GM06990 (cell line): Measurements from ENCODE around the gene HSPB1.

Source experiments
- DNase-seq: peaks from one replicate; pipeline ENCODE4 v3.0.0-alpha.2; 2011; ENCODE audit not compliant: insufficient read length; ENCODE audit errors: extremely low read depth
- H3K27me3 ChIP-seq: replicated peaks from 2 replicates; pipeline ENCODE4 v1.6.0; 2011; ENCODE audit warnings: low read length; ENCODE audit not compliant: control insufficient read depth, insufficient read depth
- H3K36me3 ChIP-seq: 2 replicates; pipeline ENCODE4 v1.5.1; 2011; ENCODE audit warnings: low read length; ENCODE audit not compliant: control insufficient read depth, insufficient read depth
- H3K4me3 ChIP-seq: replicated peaks from 2 replicates; pipeline ENCODE4 v1.5.1; 2011; ENCODE audit warnings: low read depth, mild to moderate bottlenecking, control low read depth, low read length
- TF ChIP-seq, protein P1 (sequence below): IDR thresholded peaks from 2 replicates; pipeline ENCODE4 v1.5.1; 2011; ENCODE audit warnings: low read length, control low read depth, mild to moderate bottlenecking, inconsistent platforms; ENCODE audit not compliant: insufficient read depth, poor library complexity, severe bottlenecking

The HSPB1 gene

DNA sequence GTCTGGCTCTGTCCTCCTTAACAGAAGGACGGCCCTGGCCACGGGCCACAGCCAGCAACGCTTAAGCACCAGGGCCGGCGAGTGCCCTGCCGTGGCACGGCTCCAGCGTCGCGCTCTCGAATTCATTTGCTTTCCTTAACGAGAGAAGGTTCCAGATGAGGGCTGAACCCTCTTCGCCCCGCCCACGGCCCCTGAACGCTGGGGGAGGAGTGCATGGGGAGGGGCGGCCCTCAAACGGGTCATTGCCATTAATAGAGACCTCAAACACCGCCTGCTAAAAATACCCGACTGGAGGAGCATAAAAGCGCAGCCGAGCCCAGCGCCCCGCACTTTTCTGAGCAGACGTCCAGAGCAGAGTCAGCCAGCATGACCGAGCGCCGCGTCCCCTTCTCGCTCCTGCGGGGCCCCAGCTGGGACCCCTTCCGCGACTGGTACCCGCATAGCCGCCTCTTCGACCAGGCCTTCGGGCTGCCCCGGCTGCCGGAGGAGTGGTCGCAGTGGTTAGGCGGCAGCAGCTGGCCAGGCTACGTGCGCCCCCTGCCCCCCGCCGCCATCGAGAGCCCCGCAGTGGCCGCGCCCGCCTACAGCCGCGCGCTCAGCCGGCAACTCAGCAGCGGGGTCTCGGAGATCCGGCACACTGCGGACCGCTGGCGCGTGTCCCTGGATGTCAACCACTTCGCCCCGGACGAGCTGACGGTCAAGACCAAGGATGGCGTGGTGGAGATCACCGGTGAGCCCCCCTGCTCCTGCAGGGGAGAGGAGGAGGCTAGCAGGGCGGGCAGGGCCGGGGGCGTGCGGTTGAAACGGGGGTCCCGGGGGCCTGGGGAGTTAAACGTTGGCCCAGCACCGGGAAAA is at the start of gene HSPB1:
TSS of gene HSPB1 (plus strand) at position 327 of the 855 bp plus-strand sequence. CDS start at position 367, 40 bp downstream.
- H3K36me3 ChIP-seq, result no peaks in the 10 kb centered on the region
- no peaks in the 10 kb centered on the region for H3K27me3 ChIP-seq
- peak within 1 kb of the TSS; percentile 66 for H3K4me3 ChIP-seq
- TF ChIP-seq, protein P1, sequence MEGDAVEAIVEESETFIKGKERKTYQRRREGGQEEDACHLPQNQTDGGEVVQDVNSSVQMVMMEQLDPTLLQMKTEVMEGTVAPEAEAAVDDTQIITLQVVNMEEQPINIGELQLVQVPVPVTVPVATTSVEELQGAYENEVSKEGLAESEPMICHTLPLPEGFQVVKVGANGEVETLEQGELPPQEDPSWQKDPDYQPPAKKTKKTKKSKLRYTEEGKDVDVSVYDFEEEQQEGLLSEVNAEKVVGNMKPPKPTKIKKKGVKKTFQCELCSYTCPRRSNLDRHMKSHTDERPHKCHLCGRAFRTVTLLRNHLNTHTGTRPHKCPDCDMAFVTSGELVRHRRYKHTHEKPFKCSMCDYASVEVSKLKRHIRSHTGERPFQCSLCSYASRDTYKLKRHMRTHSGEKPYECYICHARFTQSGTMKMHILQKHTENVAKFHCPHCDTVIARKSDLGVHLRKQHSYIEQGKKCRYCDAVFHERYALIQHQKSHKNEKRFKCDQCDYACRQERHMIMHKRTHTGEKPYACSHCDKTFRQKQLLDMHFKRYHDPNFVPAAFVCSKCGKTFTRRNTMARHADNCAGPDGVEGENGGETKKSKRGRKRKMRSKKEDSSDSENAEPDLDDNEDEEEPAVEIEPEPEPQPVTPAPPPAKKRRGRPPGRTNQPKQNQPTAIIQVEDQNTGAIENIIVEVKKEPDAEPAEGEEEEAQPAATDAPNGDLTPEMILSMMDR, result no peak
- peak; percentile 88 for DNase-seq

DNA sequence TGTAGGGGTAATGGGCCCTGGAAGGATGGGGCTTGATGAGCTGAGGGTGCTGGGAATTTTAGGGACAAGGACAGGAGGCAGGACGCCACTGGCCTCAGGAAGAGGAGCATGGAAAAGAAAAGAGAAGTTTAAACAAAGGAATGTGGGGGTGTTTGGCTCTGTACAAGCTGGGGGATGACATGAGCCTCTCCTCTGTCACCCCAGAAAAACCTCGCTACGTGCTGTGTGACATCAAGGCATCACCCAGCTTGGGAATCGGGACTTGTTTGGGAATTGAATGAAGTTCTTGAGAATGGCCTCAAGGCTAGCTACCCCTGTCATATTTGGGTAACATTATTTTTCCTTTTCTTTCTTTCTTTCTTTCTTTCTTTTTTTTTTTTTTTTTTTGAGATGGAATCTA is 47.7 kb upstream of the HSPB1 start:
- no peak overlapping the region for H3K4me3 ChIP-seq
- TF ChIP-seq, protein P1, result no peak
- no peaks in the 10 kb centered on the region for H3K36me3 ChIP-seq
- DNase-seq, result no peak
- H3K27me3 ChIP-seq, result no peaks in the 10 kb centered on the region; the same call in 1 of the 2 replicates

DNA sequence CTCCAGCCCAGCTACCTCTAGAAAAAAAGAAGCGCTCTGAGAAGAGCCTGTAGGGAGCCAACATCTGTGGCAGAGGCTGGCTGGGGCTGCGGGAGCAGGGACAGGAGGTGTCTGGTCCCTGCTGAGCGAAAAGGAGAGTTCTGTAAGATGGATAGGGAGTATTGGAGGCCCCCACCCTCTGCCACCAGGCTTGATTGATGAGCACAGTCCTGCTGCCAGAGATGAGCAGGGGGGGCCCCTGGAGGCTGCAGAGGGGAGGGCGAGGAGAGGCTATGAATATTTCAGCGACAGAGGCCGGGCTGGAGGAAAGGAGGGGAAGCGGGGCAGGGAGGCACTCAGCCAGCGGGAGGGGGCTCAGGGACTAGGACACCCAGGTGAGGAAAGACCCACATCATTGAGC is 44.5 kb upstream of the HSPB1 start:
- TF ChIP-seq, protein P1, result no peak
- Histone ChIP-seq H3K27me3 (no peaks in the 10 kb centered on the region; the same call in 1 of the 2 replicates), H3K36me3 (no peaks in the 10 kb centered on the region), H3K4me3 (no peak overlapping the region)
- DNase-seq, result no peak

DNA sequence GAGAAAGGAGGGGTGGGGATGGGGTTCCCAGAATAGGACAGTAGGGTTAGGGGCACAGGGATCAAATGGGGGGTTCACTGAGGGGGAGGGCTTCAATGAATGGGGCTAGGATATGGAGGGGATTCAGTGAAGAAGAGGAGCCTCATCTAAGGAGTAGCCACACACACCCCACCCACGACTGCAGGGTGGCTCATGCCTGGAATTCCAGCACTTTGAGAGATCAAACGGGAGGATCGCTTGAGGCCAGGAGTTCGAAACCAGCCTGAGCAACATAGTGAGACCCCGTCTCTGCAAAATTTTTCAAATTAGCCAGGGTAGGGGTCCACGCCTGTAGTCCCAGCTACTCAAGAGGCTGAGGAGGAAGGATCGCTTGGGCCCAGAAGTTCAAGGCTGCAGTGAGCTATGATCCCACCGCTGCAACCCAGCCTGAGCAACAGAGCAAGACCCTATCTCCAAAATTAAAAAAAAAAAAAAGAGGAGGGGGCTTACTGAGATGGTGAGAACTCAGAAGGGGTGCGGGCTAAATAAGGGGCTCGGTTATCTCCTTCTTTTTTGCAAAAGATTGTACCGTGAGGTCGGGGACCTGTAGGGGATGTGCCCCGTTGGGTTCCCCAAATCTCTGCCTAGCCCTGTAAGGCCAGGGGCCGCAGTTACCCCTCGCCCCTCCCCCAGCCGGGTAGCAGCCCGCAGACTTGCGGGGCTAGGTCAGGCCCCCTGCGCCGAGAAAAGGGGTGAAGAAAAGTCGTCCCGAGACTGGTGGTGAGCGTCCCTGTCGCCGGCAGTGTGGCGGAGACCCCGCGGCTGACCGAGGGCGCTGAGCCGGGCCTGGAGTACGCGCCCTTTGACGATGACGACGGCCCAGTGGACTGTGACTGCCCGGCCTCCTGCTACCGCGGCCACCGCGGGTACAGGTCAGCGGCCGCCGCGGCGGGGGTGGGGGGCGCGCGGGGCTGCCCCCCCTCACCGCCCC is 43.1 kb upstream of the HSPB1 start:
- no peak overlapping the region for H3K4me3 ChIP-seq
- no peaks in the 10 kb centered on the region for H3K36me3 ChIP-seq
- TF ChIP-seq, protein P1, result no peak
- no peaks in the 10 kb centered on the region; the same call in 1 of the 2 replicates for H3K27me3 ChIP-seq
- DNase-seq, result no peak

DNA sequence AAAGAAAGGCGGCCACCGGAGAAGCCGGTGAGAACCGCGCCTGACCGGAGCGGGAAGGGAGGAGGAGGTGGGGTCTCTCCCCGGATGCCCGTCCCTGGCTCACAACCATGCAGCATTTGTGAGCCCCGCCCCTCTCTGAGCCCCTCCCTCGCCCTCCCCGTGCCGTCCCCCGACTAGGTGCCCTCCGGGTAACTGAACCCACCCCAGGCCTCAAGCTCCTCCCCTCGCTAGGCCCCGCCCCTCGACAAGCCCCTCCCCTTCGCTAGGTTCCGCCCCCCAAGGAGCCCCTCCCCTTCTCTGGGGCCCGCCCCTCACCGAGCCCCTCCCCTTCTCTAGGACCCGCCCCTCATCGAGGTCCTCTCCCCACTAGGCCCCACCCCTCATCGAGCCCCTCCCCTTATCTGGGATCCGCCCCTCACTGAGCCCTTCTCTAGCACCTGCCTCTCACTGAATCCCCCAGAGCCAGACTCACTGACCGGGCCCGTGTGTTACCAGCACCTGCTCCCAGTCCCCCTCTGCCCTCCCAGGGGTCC is 42.2 kb upstream of the HSPB1 start:
- H3K4me3 ChIP-seq, result no peak overlapping the region
- H3K27me3 ChIP-seq, result no peaks in the 10 kb centered on the region
- no peaks in the 10 kb centered on the region for H3K36me3 ChIP-seq
- TF ChIP-seq, protein P1, result no peak
- DNase-seq, result peak; percentile 36
